ENCODE results near the gene FBXL7. TPM values are rescaled to one million over a fixed set of nuclear protein-coding genes. Genes with fewer than 3 reads are reported as not detected.

The FBXL7 gene
- total RNA-seq, 1 experiment from 2014 or later: not detected

GRCh38 chr5:15571081-15571480 is 71.1 kb downstream of the FBXL7 start:
- CTCF ChIA-PET: interaction anchor here (0.7 kb wide), 1 partner anchor 24 kb away, joined by 4 read pairs; no protein-coding TSS in a partner anchor
- intact Hi-C loops (cut with micrococcal nuclease): no loop called here
- no TSS peak for BruUV-seq (replicated peaks)
- no peaks in the 10 kb centered on the region for H3K9me3 Mint-ChIP-seq (ENCODE audit: unreplicated experiment)
- H3K4me1 Mint-ChIP-seq (ENCODE audit: insufficient read depth, unreplicated experiment): no peaks in the 10 kb centered on the region
- H3K4me3 Mint-ChIP-seq (ENCODE audit: unreplicated experiment): no peak overlapping the region
- POLR2A ChIA-PET: no interaction called here
- DNase-seq (ENCODE audit: unreplicated experiment): no peak
- TF ChIP-seq, protein P1, sequence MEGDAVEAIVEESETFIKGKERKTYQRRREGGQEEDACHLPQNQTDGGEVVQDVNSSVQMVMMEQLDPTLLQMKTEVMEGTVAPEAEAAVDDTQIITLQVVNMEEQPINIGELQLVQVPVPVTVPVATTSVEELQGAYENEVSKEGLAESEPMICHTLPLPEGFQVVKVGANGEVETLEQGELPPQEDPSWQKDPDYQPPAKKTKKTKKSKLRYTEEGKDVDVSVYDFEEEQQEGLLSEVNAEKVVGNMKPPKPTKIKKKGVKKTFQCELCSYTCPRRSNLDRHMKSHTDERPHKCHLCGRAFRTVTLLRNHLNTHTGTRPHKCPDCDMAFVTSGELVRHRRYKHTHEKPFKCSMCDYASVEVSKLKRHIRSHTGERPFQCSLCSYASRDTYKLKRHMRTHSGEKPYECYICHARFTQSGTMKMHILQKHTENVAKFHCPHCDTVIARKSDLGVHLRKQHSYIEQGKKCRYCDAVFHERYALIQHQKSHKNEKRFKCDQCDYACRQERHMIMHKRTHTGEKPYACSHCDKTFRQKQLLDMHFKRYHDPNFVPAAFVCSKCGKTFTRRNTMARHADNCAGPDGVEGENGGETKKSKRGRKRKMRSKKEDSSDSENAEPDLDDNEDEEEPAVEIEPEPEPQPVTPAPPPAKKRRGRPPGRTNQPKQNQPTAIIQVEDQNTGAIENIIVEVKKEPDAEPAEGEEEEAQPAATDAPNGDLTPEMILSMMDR (IDR thresholded peaks at IDR 0.05; ENCODE audit: unreplicated experiment): no peak
- H3K27me3 Mint-ChIP-seq (ENCODE audit: insufficient read depth, unreplicated experiment): no peaks in the 10 kb centered on the region
- no peak overlapping the region for H3K27ac Mint-ChIP-seq (ENCODE audit: low read depth, unreplicated experiment)
- no peaks in the 10 kb centered on the region for H3K36me3 Mint-ChIP-seq (ENCODE audit: insufficient read depth, unreplicated experiment)

- ChIA-PET CTCF (interaction anchor here (0.6 to 0.7 kb wide), 2 partner anchors 24 to 400 kb away, joined by 3 to 4 read pairs; no protein-coding TSS in a partner anchor), POLR2A (no interaction called here)
- no peaks in the 10 kb centered on the region for H3K4me1 Mint-ChIP-seq (ENCODE audit: insufficient read depth, unreplicated experiment)
- H3K4me3 Mint-ChIP-seq (ENCODE audit: unreplicated experiment): no peak overlapping the region
- TF ChIP-seq, protein P1 (IDR thresholded peaks at IDR 0.05; ENCODE audit: unreplicated experiment): no peak
- no peaks in the 10 kb centered on the region for H3K9me3 Mint-ChIP-seq (ENCODE audit: unreplicated experiment)
- no peak overlapping the region for H3K27ac Mint-ChIP-seq (ENCODE audit: low read depth, unreplicated experiment)
- DNase-seq (ENCODE audit: unreplicated experiment): no peak
- no peaks in the 10 kb centered on the region for H3K36me3 Mint-ChIP-seq (ENCODE audit: insufficient read depth, unreplicated experiment)
- H3K27me3 Mint-ChIP-seq (ENCODE audit: insufficient read depth, unreplicated experiment): no peaks in the 10 kb centered on the region
- intact Hi-C loops (cut with micrococcal nuclease): no loop called here
- BruUV-seq (replicated peaks): no TSS peak
These were observed 71.6 kb downstream of the FBXL7 start for GRCh38 chr5:15571618-15572017.

DNA sequence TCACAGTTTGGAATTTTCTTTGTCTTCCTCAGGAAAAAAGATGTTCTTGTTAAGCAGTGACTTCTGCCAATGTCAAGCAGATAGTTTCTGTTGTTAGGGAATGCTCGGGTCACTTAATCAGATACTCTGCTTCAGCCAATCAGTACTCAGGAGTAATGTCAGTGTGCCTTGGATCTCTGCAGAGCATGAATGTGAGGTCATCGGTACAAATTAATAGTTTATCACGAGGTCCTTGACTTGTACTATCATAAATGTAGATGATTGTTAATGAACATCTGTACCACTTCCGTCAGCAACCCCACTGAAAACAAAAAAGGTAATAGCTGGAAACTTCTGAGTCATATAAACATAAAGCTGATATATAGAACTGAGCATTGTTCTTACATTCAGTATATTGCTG is 73.6 kb downstream of the FBXL7 start:
- intact Hi-C loops (cut with micrococcal nuclease): no loop called here
- Mint-ChIP-seq H3K4me1 (ENCODE audit: insufficient read depth, unreplicated experiment) (no peaks in the 10 kb centered on the region), H3K27me3 (ENCODE audit: insufficient read depth, unreplicated experiment) (no peaks in the 10 kb centered on the region), H3K4me3 (ENCODE audit: unreplicated experiment) (no peak overlapping the region), H3K27ac (ENCODE audit: low read depth, unreplicated experiment) (no peak overlapping the region), H3K9me3 (ENCODE audit: unreplicated experiment) (no peaks in the 10 kb centered on the region), H3K36me3 (ENCODE audit: insufficient read depth, unreplicated experiment) (no peaks in the 10 kb centered on the region)
- POLR2A ChIA-PET: no interaction called here
- BruUV-seq (replicated peaks): no TSS peak
- DNase-seq (ENCODE audit: unreplicated experiment): no peak
- TF ChIP-seq, protein P1 (IDR thresholded peaks at IDR 0.05; ENCODE audit: unreplicated experiment): no peak
- CTCF ChIA-PET: no interaction called here

GRCh38 chr5:15574128-15574527 is 74.1 kb downstream of the FBXL7 start:
- Mint-ChIP-seq H3K4me3 (ENCODE audit: unreplicated experiment) (no peak overlapping the region), H3K36me3 (ENCODE audit: insufficient read depth, unreplicated experiment) (no peaks in the 10 kb centered on the region), H3K9me3 (ENCODE audit: unreplicated experiment) (no peaks in the 10 kb centered on the region), H3K27me3 (ENCODE audit: insufficient read depth, unreplicated experiment) (no peaks in the 10 kb centered on the region), H3K27ac (ENCODE audit: low read depth, unreplicated experiment) (no peak overlapping the region), H3K4me1 (ENCODE audit: insufficient read depth, unreplicated experiment) (no peaks in the 10 kb centered on the region)
- CTCF ChIA-PET: no interaction called here
- no TSS peak for BruUV-seq (replicated peaks)
- POLR2A ChIA-PET: no interaction called here
- no peak for DNase-seq (ENCODE audit: unreplicated experiment)
- TF ChIP-seq, protein P1 (IDR thresholded peaks at IDR 0.05; ENCODE audit: unreplicated experiment): no peak
- intact Hi-C loops (cut with micrococcal nuclease): no loop called here
